Kidney epithelial cell (primary cell): ENCODE data around the gene TIGD1. TPM values are rescaled to one million over a fixed set of nuclear protein-coding genes. Genes with fewer than 3 reads are reported as not detected.
"Not testable (repeated sequence)": the region's sequence is repeated elsewhere in the genome, so short reads cannot be mapped to it uniquely, and the experiment has no call there.

ENCODE experiments used
- DNase-seq: peaks from one replicate; pipeline ENCODE4 v3.0.0-alpha.2; 2010; ENCODE audit warnings: low read depth
- H3K27me3 ChIP-seq: 2 replicates; pipeline ENCODE4 v1.6.0; 2011; ENCODE audit warnings: low read length; ENCODE audit not compliant: control insufficient read depth, insufficient read depth
- H3K36me3 ChIP-seq: 2 replicates; pipeline ENCODE4 v1.5.1; 2011; ENCODE audit warnings: low read length; ENCODE audit not compliant: control insufficient read depth, insufficient read depth
- H3K4me3 ChIP-seq: 2 replicates; pipeline ENCODE4 v1.5.1; 2011; ENCODE audit warnings: low read depth, mild to moderate bottlenecking, control low read depth, low read length
- total RNA-seq: library from RNA; depleted of rRNA; stranded (reverse); fragments of >200 nt; gene quantifications from 2 replicates; pipeline ENCODE4 v1.2.3, GENCODE V29; 2015
- TF ChIP-seq, protein P1 (sequence below): IDR thresholded peaks from 2 replicates; pipeline ENCODE4 v1.5.1; 2011; ENCODE audit warnings: mild to moderate bottlenecking, moderate library complexity, low read length, control low read depth, inconsistent platforms; ENCODE audit not compliant: insufficient read depth, poor library complexity, severe bottlenecking

TIGD1 gene
- total RNA-seq, 1 donor from 2014 or later = 2.9 TPM

- peaks cover 30% of the 10 kb centered on the region for H3K27me3 ChIP-seq
- TF ChIP-seq, protein P1, sequence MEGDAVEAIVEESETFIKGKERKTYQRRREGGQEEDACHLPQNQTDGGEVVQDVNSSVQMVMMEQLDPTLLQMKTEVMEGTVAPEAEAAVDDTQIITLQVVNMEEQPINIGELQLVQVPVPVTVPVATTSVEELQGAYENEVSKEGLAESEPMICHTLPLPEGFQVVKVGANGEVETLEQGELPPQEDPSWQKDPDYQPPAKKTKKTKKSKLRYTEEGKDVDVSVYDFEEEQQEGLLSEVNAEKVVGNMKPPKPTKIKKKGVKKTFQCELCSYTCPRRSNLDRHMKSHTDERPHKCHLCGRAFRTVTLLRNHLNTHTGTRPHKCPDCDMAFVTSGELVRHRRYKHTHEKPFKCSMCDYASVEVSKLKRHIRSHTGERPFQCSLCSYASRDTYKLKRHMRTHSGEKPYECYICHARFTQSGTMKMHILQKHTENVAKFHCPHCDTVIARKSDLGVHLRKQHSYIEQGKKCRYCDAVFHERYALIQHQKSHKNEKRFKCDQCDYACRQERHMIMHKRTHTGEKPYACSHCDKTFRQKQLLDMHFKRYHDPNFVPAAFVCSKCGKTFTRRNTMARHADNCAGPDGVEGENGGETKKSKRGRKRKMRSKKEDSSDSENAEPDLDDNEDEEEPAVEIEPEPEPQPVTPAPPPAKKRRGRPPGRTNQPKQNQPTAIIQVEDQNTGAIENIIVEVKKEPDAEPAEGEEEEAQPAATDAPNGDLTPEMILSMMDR = no peak
- no peak for DNase-seq
- no peak overlapping the region for H3K4me3 ChIP-seq
- H3K36me3 ChIP-seq = no peaks in the 10 kb centered on the region
These were observed 14.4 kb downstream of the TIGD1 start for GRCh38 chr2:232535761-232536530.

GRCh38 chr2:232534940-232535651 lies 15.3 kb downstream of the TIGD1 start:
- H3K36me3 ChIP-seq = no peaks in the 10 kb centered on the region
- TF ChIP-seq, protein P1 = no peak
- no peak for DNase-seq

DNA sequence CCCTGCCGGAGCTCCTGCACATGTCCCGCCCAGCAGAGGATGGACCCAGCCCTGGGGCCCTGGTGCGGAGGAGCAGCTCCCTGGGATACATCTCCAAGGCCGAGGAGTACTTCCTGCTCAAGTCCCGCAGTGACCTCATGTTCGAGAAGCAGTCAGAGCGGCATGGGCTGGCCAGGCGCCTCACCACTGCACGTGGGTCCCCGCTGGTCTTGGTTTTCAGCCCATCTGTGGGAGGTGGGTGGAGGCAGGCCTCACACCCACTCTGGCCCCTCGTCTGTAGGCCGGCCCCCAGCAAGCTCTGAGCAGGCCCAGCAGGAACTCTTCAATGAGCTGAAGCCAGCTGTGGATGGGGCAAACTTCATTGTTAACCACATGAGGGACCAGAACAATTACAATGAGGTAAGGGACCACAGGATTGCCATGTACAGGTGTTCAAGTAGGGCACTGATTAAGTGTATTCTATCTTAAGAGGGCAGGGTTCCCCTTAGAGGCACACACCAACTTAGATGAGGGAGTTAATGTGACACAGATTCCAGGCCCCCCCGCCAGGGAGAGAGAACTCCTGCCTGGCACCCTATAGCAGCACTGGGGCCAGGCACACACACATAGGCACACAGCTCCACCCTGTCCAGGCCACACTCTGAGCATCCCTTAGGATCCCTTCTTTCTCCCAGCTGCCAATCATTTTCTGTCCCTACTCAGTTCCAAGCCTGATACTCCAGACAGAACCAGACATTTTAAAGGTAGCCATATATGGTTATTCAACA lies 16.2 kb downstream of the TIGD1 start:
- no peak for DNase-seq
- H3K27me3 ChIP-seq = peaks cover 16% of the 10 kb centered on the region
- H3K4me3 ChIP-seq = no peak overlapping the region
- TF ChIP-seq, protein P1 = no peak
- H3K36me3 ChIP-seq = no peaks in the 10 kb centered on the region

More at GRCh38 chr2:232534940-232535651, 15.3 kb downstream of the TIGD1 start:
- Histone ChIP-seq H3K4me3 (no peak overlapping the region), H3K27me3 (peaks cover 26% of the 10 kb centered on the region)

- peaks cover 15% of the 10 kb centered on the region for H3K27me3 ChIP-seq
- H3K4me3 ChIP-seq, H3K36me3 ChIP-seq, DNase-seq: not testable (repeated sequence)
These were observed 17.5 kb downstream of the TIGD1 start for GRCh38 chr2:232532821-232533220.

DNA sequence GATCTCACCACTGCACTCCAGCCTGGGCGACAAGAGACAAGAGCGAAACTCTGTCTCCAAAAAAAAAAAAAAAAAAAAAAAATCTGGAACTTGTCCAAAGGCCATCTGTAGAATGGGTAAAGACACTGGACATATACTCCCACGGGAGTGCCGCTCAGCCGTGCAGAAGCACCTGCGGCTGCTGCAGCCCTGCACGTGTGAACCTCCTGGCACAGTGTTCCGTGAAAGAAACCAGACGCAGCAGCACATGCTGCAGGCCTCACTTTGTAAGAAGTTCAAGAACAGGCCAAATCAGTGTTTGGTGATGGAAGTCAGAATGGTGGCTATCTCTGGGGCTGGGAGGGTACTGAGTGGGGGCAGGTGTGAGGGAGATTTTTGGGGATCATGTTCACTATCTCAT lies 17.9 kb downstream of the TIGD1 start:
- H3K36me3 ChIP-seq = no peaks in the 10 kb centered on the region
- TF ChIP-seq, protein P1 = no peak

More for the DNA sequence above, 17.9 kb downstream of the TIGD1 start:
- H3K4me3 ChIP-seq = no peak overlapping the region
- H3K27me3 ChIP-seq = peaks cover 15% of the 10 kb centered on the region
- no peak for DNase-seq
